Vagina (tissue), 2 donors: ENCODE data around the gene PSG7. TPM values are rescaled to one million over a fixed set of nuclear protein-coding genes. Genes with fewer than 3 reads are reported as not detected.
"Not testable (repeated sequence)": the region's sequence is repeated elsewhere in the genome, so short reads cannot be mapped to it uniquely, and the experiment has no call there.

ENCODE experiments used
- DNase-seq, 2 donors: peaks; one replicate each; pipeline ENCODE4 v3.0.0-alpha.2; 2017; ENCODE audit errors: extremely low spot score in 2 of 2
- H3K27ac ChIP-seq: fragments of 200-600 bp; sonication (generic); one replicate; pipeline ENCODE4 v1.5.1; 2019
- H3K27me3 ChIP-seq: fragments of 200-600 bp; sonication (generic); one replicate; pipeline ENCODE4 v1.5.1; 2019
- H3K36me3 ChIP-seq, 2 donors: fragments of 200-600 bp; sonication (generic); one replicate each; pipeline ENCODE4 v1.5.1; 2017 to 2019
- H3K4me1 ChIP-seq: fragments of 200-600 bp; sonication (generic); one replicate; pipeline ENCODE4 v1.5.1; 2019
- H3K4me3 ChIP-seq, 2 donors: fragments of 200-600 bp; sonication (generic); 1 replicate in 1 of 2; 2 replicates in 1 of 2; pipeline ENCODE4 v1.5.1; 2016 to 2019
- H3K9me3 ChIP-seq: fragments of 200-600 bp; sonication (generic); one replicate; pipeline ENCODE4 v1.5.1; 2019
- intact Hi-C: fragments of 100-400 bp; cut with DNase I; formaldehyde crosslinking; loops from one replicate; pipeline ENCODE4 v1.15.1; 2023
- total RNA-seq: library from RNA; depleted of rRNA; stranded (reverse); fragments of >200 nt; gene quantifications from one replicate; pipeline ENCODE4 v1.2.3, GENCODE V29; 2016

The PSG7 gene
- total RNA-seq, 1 donor from 2014 or later = not detected

- H3K4me1 ChIP-seq, H3K9me3 ChIP-seq, intact Hi-C loops, H3K36me3 ChIP-seq, H3K27me3 ChIP-seq, H3K27ac ChIP-seq, DNase-seq, H3K4me3 ChIP-seq: not testable (repeated sequence)
Observed at GRCh38 chr19:42874136-42874535, 62.9 kb downstream of the PSG7 start.

Other genes starting within 250 kb of the PSG7 start
- gene PSG3, start 196.7 kb downstream of the PSG7 start, total RNA-seq = not detected
- gene PSG8, start 171.5 kb downstream of the PSG7 start, total RNA-seq = not detected
- not detected for gene PSG1, start 57.5 kb downstream of the PSG7 start, total RNA-seq
- gene PSG6, start 19.3 kb downstream of the PSG7 start, total RNA-seq = not detected
- gene PSG11, start 89.3 kb upstream of the PSG7 start, total RNA-seq = not detected
- not detected for gene PSG2, start 145.5 kb upstream of the PSG7 start, total RNA-seq
- not detected for gene PSG5, start 249.3 kb upstream of the PSG7 start, total RNA-seq